Measurements from ENCODE around the gene SMAD4.

Gene SMAD4

GRCh38 chr18:51009072-51009471 lies 20.9 kb upstream of the SMAD4 start:
- H3K27me3 Mint-ChIP-seq = no peaks in the 10 kb centered on the region
- no peaks in the 10 kb centered on the region for H3K9me3 Mint-ChIP-seq
- H3K27ac Mint-ChIP-seq = no peak overlapping the region
- H3K36me3 Mint-ChIP-seq = peaks cover 3 to 4% of the 10 kb centered on the region in 2 donors
- DNase-seq (no peak), ATAC-seq (replicated peaks) (peak; percentile 33 to 54)
- peaks cover 4 to 5% of the 10 kb centered on the region in 2 donors for H3K4me1 Mint-ChIP-seq
- no peak overlapping the region for H3K4me3 Mint-ChIP-seq

- H3K4me1 Mint-ChIP-seq = peaks cover 4 to 5% of the 10 kb centered on the region in 2 donors
- no peak overlapping the region for H3K27ac Mint-ChIP-seq
- ATAC-seq (replicated peaks) = no peak
- no peaks in the 10 kb centered on the region for H3K27me3 Mint-ChIP-seq
- DNase-seq = no peak
- H3K4me3 Mint-ChIP-seq = no peak overlapping the region
- H3K9me3 Mint-ChIP-seq = peaks cover 0 to 4% of the 10 kb centered on the region in 2 donors
- peaks cover 4 to 6% of the 10 kb centered on the region in 2 donors for H3K36me3 Mint-ChIP-seq
Observed at GRCh38 chr18:51010218-51010617, 19.8 kb upstream of the SMAD4 start.

- Mint-ChIP-seq H3K27me3 (no peaks in the 10 kb centered on the region), H3K4me3 (no peak overlapping the region), H3K9me3 (peaks cover 0 to 4% of the 10 kb centered on the region in 2 donors), H3K36me3 (peaks cover 6 to 12% of the 10 kb centered on the region in 2 donors), H3K4me1 (peaks cover 4 to 5% of the 10 kb centered on the region in 2 donors), H3K27ac (no peak overlapping the region)
- DNase-seq (no peak), ATAC-seq (replicated peaks) (no peak)
Observed at GRCh38 chr18:51011709-51012108, 18.3 kb upstream of the SMAD4 start.

GRCh38 chr18:51012441-51012840 lies 17.6 kb upstream of the SMAD4 start:
- Mint-ChIP-seq H3K4me3 (no peak overlapping the region), H3K36me3 (peaks cover 6 to 13% of the 10 kb centered on the region in 2 donors), H3K27me3 (no peaks in the 10 kb centered on the region), H3K27ac (no peak overlapping the region), H3K9me3 (peaks cover 0 to 4% of the 10 kb centered on the region in 2 donors), H3K4me1 (peaks cover 4 to 5% of the 10 kb centered on the region in 2 donors)
- DNase-seq = no peak
- no peak for ATAC-seq (replicated peaks)

- H3K9me3 Mint-ChIP-seq = peaks cover 0 to 4% of the 10 kb centered on the region in 2 donors
- H3K4me1 Mint-ChIP-seq = peaks cover 4 to 5% of the 10 kb centered on the region in 2 donors
- ATAC-seq (replicated peaks) (no peak), DNase-seq (no peak)
- no peak overlapping the region for H3K27ac Mint-ChIP-seq
- no peak overlapping the region for H3K4me3 Mint-ChIP-seq
- H3K36me3 Mint-ChIP-seq = peaks cover 6 to 15% of the 10 kb centered on the region in 2 donors
- H3K27me3 Mint-ChIP-seq = no peaks in the 10 kb centered on the region
Observed at GRCh38 chr18:51013259-51013658, 16.8 kb upstream of the SMAD4 start.

GRCh38 chr18:51017140-51017879 lies 12.7 kb upstream of the SMAD4 start:
- Mint-ChIP-seq H3K4me3 (no peak overlapping the region), H3K4me1 (peaks cover 0 to 2% of the 10 kb centered on the region in 2 donors), H3K9me3 (peaks cover 0 to 4% of the 10 kb centered on the region in 2 donors), H3K27ac (no peak overlapping the region), H3K27me3 (no peaks in the 10 kb centered on the region), H3K36me3 (peaks cover 6 to 18% of the 10 kb centered on the region in 2 donors)
- no peak for ATAC-seq (replicated peaks)
- DNase-seq = no peak

- DNase-seq = no peak
- H3K4me3 Mint-ChIP-seq = no peak overlapping the region
- peaks cover 4% of the 10 kb centered on the region in 2 donors for H3K9me3 Mint-ChIP-seq
- ATAC-seq (replicated peaks) = no peak
- H3K27me3 Mint-ChIP-seq = no peaks in the 10 kb centered on the region
- H3K27ac Mint-ChIP-seq = no peak overlapping the region
- H3K4me1 Mint-ChIP-seq = peaks cover 2 to 7% of the 10 kb centered on the region in 2 donors
- H3K36me3 Mint-ChIP-seq = peaks cover 6 to 18% of the 10 kb centered on the region in 2 donors
Observed at GRCh38 chr18:51020536-51020935, 9.5 kb upstream of the SMAD4 start.

- Mint-ChIP-seq H3K27ac (no peak overlapping the region), H3K36me3 (peaks cover 6 to 13% of the 10 kb centered on the region in 2 donors), H3K4me1 (peaks cover 2 to 7% of the 10 kb centered on the region in 2 donors), H3K9me3 (peaks cover 4% of the 10 kb centered on the region in 2 donors), H3K27me3 (no peaks in the 10 kb centered on the region), H3K4me3 (no peak overlapping the region)
- DNase-seq (no peak), ATAC-seq (replicated peaks) (no peak)
Observed at GRCh38 chr18:51021226-51021965, 8.6 kb upstream of the SMAD4 start.

GRCh38 chr18:51025512-51025911 lies 4.5 kb upstream of the SMAD4 start:
- Mint-ChIP-seq H3K27ac (no peak overlapping the region), H3K4me1 (peaks cover 15 to 29% of the 10 kb centered on the region in 2 donors), H3K4me3 (no peak overlapping the region), H3K9me3 (peaks cover 4% of the 10 kb centered on the region in 2 donors), H3K27me3 (no peaks in the 10 kb centered on the region), H3K36me3 (peaks cover 12 to 14% of the 10 kb centered on the region in 2 donors)
- DNase-seq = no peak
- no peak for ATAC-seq (replicated peaks)

- Mint-ChIP-seq H3K27ac (no peak overlapping the region), H3K4me1 (peaks cover 20 to 46% of the 10 kb centered on the region in 2 donors), H3K27me3 (no peaks in the 10 kb centered on the region), H3K9me3 (peaks cover 4% of the 10 kb centered on the region in 2 donors), H3K4me3 (no peak overlapping the region), H3K36me3 (peaks cover 10 to 12% of the 10 kb centered on the region in 2 donors)
- no peak for DNase-seq
- ATAC-seq (replicated peaks) = no peak
Observed at GRCh38 chr18:51028201-51028805, 1.7 kb upstream of the SMAD4 start.

- ATAC-seq (replicated peaks) (peak in 1 of 2 donors; percentile 38), DNase-seq (no peak)
- peaks cover 6 to 10% of the 10 kb centered on the region in 2 donors for H3K36me3 Mint-ChIP-seq
- H3K27ac Mint-ChIP-seq = peak overlapping the region; percentile 99
- H3K4me1 Mint-ChIP-seq = peaks cover 24 to 48% of the 10 kb centered on the region in 2 donors
- H3K4me3 Mint-ChIP-seq = peak overlapping the region; percentile 98 to 100
- H3K9me3 Mint-ChIP-seq = no peaks in the 10 kb centered on the region
- no peaks in the 10 kb centered on the region for H3K27me3 Mint-ChIP-seq
Observed at GRCh38 chr18:51029378-51029693, 677 bp upstream of the SMAD4 start.

- peaks cover 31 to 62% of the 10 kb centered on the region in 2 donors for H3K4me1 Mint-ChIP-seq
- DNase-seq = peak; percentile 39
- peak overlapping the region; percentile 94 to 96 for H3K4me3 Mint-ChIP-seq
- H3K36me3 Mint-ChIP-seq = peaks cover 14 to 19% of the 10 kb centered on the region in 2 donors
- peak overlapping the region; percentile 97 for H3K27ac Mint-ChIP-seq
- no peaks in the 10 kb centered on the region for H3K27me3 Mint-ChIP-seq
- peak; percentile 71 to 74 for ATAC-seq (replicated peaks)
- no peaks in the 10 kb centered on the region for H3K9me3 Mint-ChIP-seq
Observed at GRCh38 chr18:51030537-51031258, 685 bp downstream of the SMAD4 start.

GRCh38 chr18:51032193-51032592 lies 2.2 kb downstream of the SMAD4 start:
- Mint-ChIP-seq H3K4me1 (peaks cover 33 to 73% of the 10 kb centered on the region in 2 donors), H3K27me3 (no peaks in the 10 kb centered on the region), H3K36me3 (peaks cover 14 to 19% of the 10 kb centered on the region in 2 donors), H3K9me3 (no peaks in the 10 kb centered on the region), H3K4me3 (peak overlapping the region; percentile 46 to 53), H3K27ac (no peak overlapping the region)
- DNase-seq (no peak), ATAC-seq (replicated peaks) (no peak)

GRCh38 chr18:51037230-51037629 lies 7.2 kb downstream of the SMAD4 start:
- no peaks in the 10 kb centered on the region for H3K9me3 Mint-ChIP-seq
- H3K4me3 Mint-ChIP-seq = no peak overlapping the region
- H3K27me3 Mint-ChIP-seq = no peaks in the 10 kb centered on the region
- H3K27ac Mint-ChIP-seq = no peak overlapping the region
- H3K36me3 Mint-ChIP-seq = peaks cover 8 to 21% of the 10 kb centered on the region in 2 donors
- ATAC-seq (replicated peaks) (peak; percentile 33 to 43), DNase-seq (no peak)
- H3K4me1 Mint-ChIP-seq = peaks cover 40 to 80% of the 10 kb centered on the region in 2 donors

Measured in stimulated activated naive B cell treated with anti-CD40 and anti-IgM and Interleukin-4, amounts not matched to agents 10 μg/mL and 1 μg/mL and 100 μg/mL, for 72 hours (primary cell).